ENCODE data around the gene SUGP2.

GRCh38 chr19:18964121-18964520, 69.2 kb downstream of the SUGP2 start:
- TF ChIP-seq POLR2AphosphoS5 (IDR thresholded peaks at IDR 0.05) (no peak), CTCF (IDR thresholded peaks at IDR 0.05) (no peak), POLR2A (IDR thresholded peaks at IDR 0.05) (no peak)

All from prostate gland (tissue), 2 donors.